Activated CD8-positive, alpha-beta T cell treated with anti-CD3 and anti-CD28 coated beads, Interleukin-2, amount 10 ng/mL, durations not matched to agents 7 days and 5 days (primary cell): Measurements from ENCODE around the gene PTPRK. TPM values are rescaled to one million over a fixed set of nuclear protein-coding genes. Genes with fewer than 3 reads are reported as not detected.

Experiments used
- ATAC-seq: fragments of 150-1000 bp; cut with Tn5 transposase; one replicate; pipeline ENCODE4 v1.10.0; 2021; ENCODE audit warnings: moderate library complexity
- CTCF ChIA-PET: fragments of 350-600 bp; sonication (Branson Sonifier 250); formaldehyde crosslinking; loops from one replicate; lab custom pipeline; 2021; ENCODE audit warnings: antibody characterized with exemption; lab: Charles Lee
- POLR2A ChIA-PET: fragments of 350-600 bp; sonication (Branson Sonifier 250); formaldehyde crosslinking; loops from one replicate; lab custom pipeline; 2021; ENCODE audit warnings: antibody characterized with exemption; lab: Charles Lee
- DNase-seq: peaks from one replicate; pipeline ENCODE4 v3.0.0-alpha.2; 2020
- H3K27ac Mint-ChIP-seq: one replicate; pipeline ENCODE4 v1.8.0; 2021; ENCODE audit warnings: mild to moderate bottlenecking, mixed read lengths
- H3K27me3 Mint-ChIP-seq: one replicate; pipeline ENCODE4 v1.8.0; 2021; ENCODE audit warnings: low read depth, mixed read lengths
- H3K36me3 Mint-ChIP-seq: one replicate; pipeline ENCODE4 v1.8.0; 2021; ENCODE audit warnings: low read depth, mixed read lengths
- H3K4me1 Mint-ChIP-seq: one replicate; pipeline ENCODE4 v1.8.0; 2021; ENCODE audit warnings: low read depth, mixed read lengths
- H3K4me3 Mint-ChIP-seq: one replicate; pipeline ENCODE4 v1.8.0; 2021; ENCODE audit warnings: mild to moderate bottlenecking, mixed read lengths
- H3K9me3 Mint-ChIP-seq: one replicate; pipeline ENCODE4 v1.8.0; 2022; ENCODE audit warnings: mixed read lengths; ENCODE audit not compliant: insufficient read depth
- total RNA-seq, 2 experiments: library from RNA; stranded (reverse); gene quantifications; one replicate each; pipeline ENCODE4 v1.2.3, GENCODE V29; 2021

Gene PTPRK
- total RNA-seq, 2 experiments from 2014 or later: 3.1 to 3.6 TPM

DNA sequence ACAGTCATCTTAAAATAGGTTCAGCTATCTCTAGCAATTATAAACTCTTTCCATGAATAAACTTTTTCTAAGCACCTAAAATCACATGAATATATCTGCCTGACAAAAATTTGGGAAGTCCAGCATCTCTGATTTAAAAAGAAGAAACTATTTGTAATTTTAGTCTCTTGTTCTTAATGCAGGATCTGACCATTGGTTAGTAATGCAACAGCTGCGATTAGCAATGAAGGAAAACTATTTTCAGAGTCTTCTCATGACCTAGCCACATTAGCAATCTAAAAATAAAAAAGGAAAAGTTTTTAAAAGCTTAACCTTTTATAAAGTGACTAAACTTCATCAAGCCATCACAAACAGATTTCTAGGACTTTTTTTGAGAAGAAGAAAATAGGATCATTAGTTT is 97.5 kb downstream of the PTPRK start:
- CTCF ChIA-PET: no interaction called here
- no peak overlapping the region for H3K4me3 Mint-ChIP-seq
- no peaks in the 10 kb centered on the region for H3K27me3 Mint-ChIP-seq
- H3K9me3 Mint-ChIP-seq: peaks cover 5% of the 10 kb centered on the region
- ATAC-seq (no peak), DNase-seq (no peak)
- H3K4me1 Mint-ChIP-seq: no peaks in the 10 kb centered on the region
- H3K36me3 Mint-ChIP-seq: no peaks in the 10 kb centered on the region
- POLR2A ChIA-PET: no interaction called here
- H3K27ac Mint-ChIP-seq: no peak overlapping the region

DNA sequence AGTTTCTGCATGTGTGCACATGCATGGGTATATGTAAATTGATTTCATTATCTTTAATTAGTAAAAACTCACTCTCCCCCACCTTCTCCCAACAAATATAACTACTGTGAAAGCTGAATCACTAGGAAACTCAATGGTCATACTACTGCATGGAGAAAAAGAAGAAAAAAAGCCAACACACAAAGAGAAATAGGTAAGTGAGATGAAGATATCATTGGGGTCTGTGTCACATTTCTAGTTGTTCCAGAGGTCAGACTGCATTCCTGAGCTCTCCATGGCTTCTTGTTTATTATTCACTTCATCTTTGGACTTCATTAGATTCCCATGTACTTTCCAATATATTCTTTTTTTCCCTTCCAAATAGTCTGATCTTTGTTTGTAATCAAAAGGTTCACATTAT is 98.2 kb downstream of the PTPRK start:
- CTCF ChIA-PET: no interaction called here
- Mint-ChIP-seq H3K4me1 (no peaks in the 10 kb centered on the region), H3K36me3 (no peaks in the 10 kb centered on the region), H3K27me3 (no peaks in the 10 kb centered on the region), H3K9me3 (peaks cover 5% of the 10 kb centered on the region), H3K4me3 (no peak overlapping the region), H3K27ac (no peak overlapping the region)
- POLR2A ChIA-PET: no interaction called here
- DNase-seq (no peak), ATAC-seq (no peak)

DNA sequence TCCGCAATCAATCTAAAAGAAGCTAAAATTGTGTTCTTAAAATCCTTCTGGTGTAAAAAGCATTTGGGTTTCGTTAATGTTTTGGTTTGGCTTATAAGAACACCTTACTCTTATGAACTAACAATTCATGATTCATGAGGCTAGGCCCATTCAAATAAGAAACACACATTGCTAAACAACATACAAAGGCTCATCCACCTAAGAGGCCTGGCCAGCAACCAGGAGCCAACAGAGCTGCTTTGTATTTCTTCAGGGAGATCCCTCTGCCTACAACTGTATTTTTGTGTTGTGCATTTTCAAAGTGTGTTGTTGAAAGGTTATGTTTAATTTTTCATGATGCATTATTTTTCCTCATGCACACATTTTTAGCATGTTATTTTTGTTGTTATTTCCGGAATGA is 98.6 kb downstream of the PTPRK start:
- ChIA-PET POLR2A (no interaction called here), CTCF (no interaction called here)
- no peak overlapping the region for H3K27ac Mint-ChIP-seq
- no peaks in the 10 kb centered on the region for H3K4me1 Mint-ChIP-seq
- no peak overlapping the region for H3K4me3 Mint-ChIP-seq
- no peak for ATAC-seq
- H3K27me3 Mint-ChIP-seq: no peaks in the 10 kb centered on the region
- DNase-seq: no peak
- H3K36me3 Mint-ChIP-seq: no peaks in the 10 kb centered on the region
- peaks cover 5% of the 10 kb centered on the region for H3K9me3 Mint-ChIP-seq

DNA sequence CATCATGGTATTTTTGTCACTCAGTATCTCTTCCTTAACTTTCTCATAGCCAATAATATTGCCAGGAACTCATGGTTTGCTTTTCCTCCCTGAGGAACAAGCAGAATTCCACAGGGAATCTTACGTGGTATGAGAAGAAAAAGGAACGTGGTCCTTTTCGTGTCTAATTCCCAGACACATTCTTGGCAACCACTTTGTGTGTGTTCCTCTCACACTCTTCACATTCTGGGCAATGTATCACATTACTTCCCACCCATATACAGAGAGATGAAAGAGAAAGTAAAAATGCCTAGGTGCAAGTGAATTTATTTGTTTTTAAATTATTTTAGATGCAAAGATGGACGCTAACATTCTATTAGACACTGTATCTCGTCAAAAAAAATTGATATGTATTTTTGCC is 102.7 kb downstream of the PTPRK start:
- no peak for DNase-seq
- H3K4me3 Mint-ChIP-seq: no peak overlapping the region
- H3K27me3 Mint-ChIP-seq: no peaks in the 10 kb centered on the region
- ATAC-seq: no peak
- CTCF ChIA-PET: no interaction called here
- no peaks in the 10 kb centered on the region for H3K36me3 Mint-ChIP-seq
- H3K4me1 Mint-ChIP-seq: no peaks in the 10 kb centered on the region
- H3K9me3 Mint-ChIP-seq: peaks cover 5% of the 10 kb centered on the region
- POLR2A ChIA-PET: no interaction called here
- no peak overlapping the region for H3K27ac Mint-ChIP-seq

DNA sequence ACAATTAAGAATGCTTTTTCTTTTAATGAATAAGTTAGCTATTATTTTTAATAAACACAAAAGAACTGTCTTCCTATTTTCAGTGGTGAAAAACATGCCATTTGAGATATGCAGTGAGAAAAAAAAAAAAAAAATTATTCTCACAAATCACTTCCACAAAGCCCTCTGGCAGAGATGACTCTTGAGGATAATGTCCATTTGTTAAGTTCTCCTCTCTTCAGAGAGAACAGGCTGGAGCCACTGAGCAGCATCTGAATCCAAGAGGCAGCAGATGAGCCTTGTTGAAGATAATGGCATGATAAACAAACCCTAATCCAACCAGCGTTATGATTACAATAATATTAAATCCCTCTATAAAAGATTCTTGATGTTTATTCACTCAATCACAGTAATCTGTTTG is 105.0 kb downstream of the PTPRK start:
- Mint-ChIP-seq H3K27me3 (no peaks in the 10 kb centered on the region), H3K9me3 (peaks cover 5% of the 10 kb centered on the region), H3K4me3 (no peak overlapping the region), H3K27ac (no peak overlapping the region), H3K4me1 (no peaks in the 10 kb centered on the region), H3K36me3 (no peaks in the 10 kb centered on the region)
- CTCF ChIA-PET: no interaction called here
- no peak for DNase-seq
- ATAC-seq: no peak
- POLR2A ChIA-PET: no interaction called here

DNA sequence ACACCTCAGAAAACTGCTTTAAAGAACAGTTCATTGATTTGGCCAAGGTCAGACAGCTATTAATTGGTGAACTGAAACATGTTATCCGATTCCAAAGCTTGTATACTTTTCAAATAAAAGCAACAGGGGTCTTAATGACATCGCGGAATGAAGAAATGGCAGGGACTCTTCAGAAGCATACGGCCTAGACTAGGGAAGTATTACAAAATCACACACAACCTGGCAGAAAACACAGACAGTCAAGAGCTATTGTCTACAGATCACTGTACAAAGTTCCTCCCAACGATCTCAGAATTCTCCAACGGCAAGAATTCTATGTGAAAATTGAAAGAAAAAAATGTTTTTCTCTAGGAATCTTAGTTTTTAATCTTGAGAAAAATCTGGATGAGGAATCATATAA is 105.5 kb downstream of the PTPRK start:
- ATAC-seq (no peak), DNase-seq (no peak)
- no peaks in the 10 kb centered on the region for H3K4me1 Mint-ChIP-seq
- no peaks in the 10 kb centered on the region for H3K36me3 Mint-ChIP-seq
- H3K27me3 Mint-ChIP-seq: no peaks in the 10 kb centered on the region
- H3K4me3 Mint-ChIP-seq: no peak overlapping the region
- ChIA-PET POLR2A (no interaction called here), CTCF (no interaction called here)
- H3K27ac Mint-ChIP-seq: no peak overlapping the region
- H3K9me3 Mint-ChIP-seq: peaks cover 5% of the 10 kb centered on the region

DNA sequence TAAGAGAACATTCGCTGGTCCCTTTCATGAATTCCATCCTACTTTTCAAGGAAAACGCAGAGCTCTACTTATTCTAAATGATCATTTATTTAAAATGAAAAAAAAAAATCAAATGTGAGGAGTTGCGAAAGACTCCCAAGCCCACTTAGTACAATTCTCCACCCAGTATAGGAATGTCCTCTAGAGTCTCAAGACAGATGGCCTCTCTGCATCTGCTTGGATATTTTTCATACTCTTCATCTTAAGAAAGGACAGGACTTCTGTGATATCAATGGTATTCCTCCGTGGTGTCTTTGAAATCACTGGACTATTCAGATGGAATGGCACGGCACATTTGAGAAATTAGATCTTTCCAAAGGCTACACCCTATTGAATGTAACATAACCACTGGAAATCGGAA is 107.1 kb downstream of the PTPRK start:
- ChIA-PET POLR2A (no interaction called here), CTCF (no interaction called here)
- Mint-ChIP-seq H3K4me3 (no peak overlapping the region), H3K9me3 (no peaks in the 10 kb centered on the region), H3K27me3 (no peaks in the 10 kb centered on the region), H3K36me3 (no peaks in the 10 kb centered on the region), H3K4me1 (no peaks in the 10 kb centered on the region), H3K27ac (no peak overlapping the region)
- no peak for ATAC-seq
- DNase-seq: no peak

DNA sequence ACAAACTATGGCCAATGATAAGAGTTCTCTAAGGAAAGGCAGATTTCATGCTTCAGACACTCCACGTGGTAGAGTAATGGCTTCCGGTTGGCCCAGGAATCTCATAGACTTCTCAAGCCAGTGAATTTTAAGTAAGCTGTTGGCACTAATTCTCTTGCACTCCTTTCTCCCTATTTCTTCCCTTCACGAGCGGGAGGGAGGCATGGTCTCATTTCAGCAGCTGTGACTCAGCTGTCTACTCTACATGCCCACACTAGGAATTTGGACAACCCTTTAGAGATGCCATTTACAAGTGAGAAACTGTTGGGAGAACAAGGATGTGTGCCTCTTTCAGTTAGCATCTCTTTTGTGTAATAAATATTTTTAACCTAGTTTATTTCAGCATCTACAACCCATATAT is 107.7 kb downstream of the PTPRK start:
- ATAC-seq (no peak), DNase-seq (no peak)
- Mint-ChIP-seq H3K9me3 (no peaks in the 10 kb centered on the region), H3K36me3 (no peaks in the 10 kb centered on the region), H3K4me1 (no peaks in the 10 kb centered on the region), H3K4me3 (no peak overlapping the region), H3K27me3 (no peaks in the 10 kb centered on the region), H3K27ac (no peak overlapping the region)
- CTCF ChIA-PET: interaction anchor here (0.9 kb wide), 1 partner anchor 11 kb away, joined by 3 read pairs; no protein-coding TSS in a partner anchor
- POLR2A ChIA-PET: no interaction called here

DNA sequence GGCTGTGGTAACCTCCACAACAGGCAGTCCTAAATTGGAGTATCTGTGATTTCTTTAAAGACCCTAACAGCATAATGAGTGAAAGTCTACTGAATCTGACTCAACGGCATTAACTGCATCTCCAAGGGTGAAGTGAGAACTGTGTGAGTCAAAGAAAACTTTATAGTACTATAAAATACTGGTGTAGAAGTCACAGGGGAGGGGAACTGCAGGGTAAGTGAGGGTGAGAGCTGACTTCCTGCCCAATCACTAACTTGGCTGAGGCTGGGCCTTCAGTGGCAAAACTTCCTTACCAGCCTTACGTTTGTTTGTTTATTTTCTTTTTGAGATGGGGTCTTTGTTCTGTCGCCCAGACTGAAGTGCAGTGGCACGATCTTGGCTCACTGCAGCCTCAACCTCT is 109.8 kb downstream of the PTPRK start:
- ATAC-seq (no peak), DNase-seq (no peak)
- CTCF ChIA-PET: no interaction called here
- H3K4me3 Mint-ChIP-seq: no peak overlapping the region
- no peaks in the 10 kb centered on the region for H3K4me1 Mint-ChIP-seq
- POLR2A ChIA-PET: no interaction called here
- no peaks in the 10 kb centered on the region for H3K36me3 Mint-ChIP-seq
- H3K27me3 Mint-ChIP-seq: no peaks in the 10 kb centered on the region
- H3K27ac Mint-ChIP-seq: no peak overlapping the region
- no peaks in the 10 kb centered on the region for H3K9me3 Mint-ChIP-seq

DNA sequence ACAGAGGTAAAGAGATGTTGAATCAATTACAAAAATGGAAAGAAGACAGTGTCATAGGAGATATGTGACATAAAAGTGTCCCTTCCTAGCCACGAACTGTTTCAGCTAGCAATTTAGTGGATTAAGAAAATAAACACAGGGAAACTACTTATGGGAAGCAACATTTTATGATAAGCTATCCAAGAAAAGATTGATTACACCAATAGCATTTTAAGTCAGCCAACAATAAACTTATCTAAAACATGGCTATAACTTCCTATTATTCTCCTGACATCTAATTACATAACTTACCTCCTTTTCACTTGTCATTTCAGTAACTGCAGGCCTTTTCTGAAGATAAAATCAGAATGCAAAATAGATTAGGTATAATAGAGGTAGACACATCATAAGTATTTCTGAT is 111.4 kb downstream of the PTPRK start:
- no peaks in the 10 kb centered on the region for H3K36me3 Mint-ChIP-seq
- no peak overlapping the region for H3K27ac Mint-ChIP-seq
- H3K4me1 Mint-ChIP-seq: no peaks in the 10 kb centered on the region
- ChIA-PET POLR2A (no interaction called here), CTCF (no interaction called here)
- H3K9me3 Mint-ChIP-seq: no peaks in the 10 kb centered on the region
- H3K4me3 Mint-ChIP-seq: no peak overlapping the region
- ATAC-seq: no peak
- no peaks in the 10 kb centered on the region for H3K27me3 Mint-ChIP-seq
- DNase-seq: no peak

DNA sequence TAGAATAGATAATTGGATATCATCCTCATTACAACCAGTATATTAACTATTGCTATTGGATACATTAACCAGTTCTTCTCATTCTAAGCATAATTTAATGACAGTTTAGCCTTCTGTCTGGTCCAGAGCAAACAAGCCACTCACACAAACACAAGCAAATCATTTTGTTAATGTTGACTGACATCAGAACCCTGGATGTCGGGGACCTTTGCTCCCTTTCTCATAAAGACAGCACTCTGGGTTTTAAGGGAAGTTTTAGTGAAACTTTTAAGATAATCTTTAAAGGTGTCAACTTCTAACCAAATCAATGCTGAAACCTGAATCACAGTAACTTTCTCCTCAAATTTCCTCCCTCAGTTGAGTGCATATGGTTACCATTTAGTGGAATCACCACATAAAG is 113.9 kb downstream of the PTPRK start:
- ATAC-seq (no peak), DNase-seq (no peak)
- ChIA-PET CTCF (no interaction called here), POLR2A (no interaction called here)
- Mint-ChIP-seq H3K27me3 (no peaks in the 10 kb centered on the region), H3K27ac (no peak overlapping the region), H3K9me3 (no peaks in the 10 kb centered on the region), H3K4me1 (no peaks in the 10 kb centered on the region), H3K36me3 (no peaks in the 10 kb centered on the region), H3K4me3 (no peak overlapping the region)

DNA sequence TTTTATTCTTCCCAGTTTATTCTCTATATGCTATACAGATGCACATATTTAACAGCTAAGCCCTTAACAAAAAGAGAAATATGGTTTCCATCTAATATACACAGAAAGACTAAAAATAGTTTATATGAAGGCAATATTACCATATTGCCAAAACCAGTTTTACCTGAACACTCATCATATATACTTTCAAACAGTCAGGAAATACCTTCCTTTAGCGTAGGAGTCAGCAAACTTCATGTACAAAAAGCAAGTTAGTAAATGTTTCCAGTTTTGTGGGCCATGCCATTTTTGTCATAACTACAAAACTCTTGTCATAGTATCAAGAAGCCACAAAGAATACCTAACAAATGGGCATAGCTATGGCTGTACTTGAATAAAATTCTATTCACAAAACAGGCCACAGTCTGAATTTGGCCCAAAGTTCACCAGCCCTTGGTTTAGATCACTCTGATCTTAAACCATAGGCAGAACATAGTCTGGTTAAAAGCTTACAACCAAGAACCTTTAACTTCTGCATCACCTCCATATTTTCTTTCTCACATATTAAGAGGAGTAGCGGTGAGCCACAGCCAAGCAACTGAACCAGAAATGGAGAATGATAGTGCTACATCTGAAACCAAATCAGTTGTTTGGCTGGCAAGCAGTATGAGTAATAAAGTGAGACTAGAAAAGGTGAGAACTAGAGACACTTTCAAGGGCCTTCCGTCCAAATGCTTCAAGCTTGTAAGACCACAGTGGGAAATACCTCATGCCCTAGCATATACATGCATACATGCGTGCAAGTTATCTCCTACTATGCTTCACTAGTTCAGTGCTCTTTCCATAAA is 116.6 kb downstream of the PTPRK start:
- no peaks in the 10 kb centered on the region for H3K27me3 Mint-ChIP-seq
- no peaks in the 10 kb centered on the region for H3K4me1 Mint-ChIP-seq
- H3K4me3 Mint-ChIP-seq: no peak overlapping the region
- H3K36me3 Mint-ChIP-seq: no peaks in the 10 kb centered on the region
- H3K27ac Mint-ChIP-seq: no peak overlapping the region
- DNase-seq: no peak
- POLR2A ChIA-PET: interaction anchor here (0.6 kb wide), 1 partner anchor 1052 kb away, joined by 3 read pairs; no protein-coding TSS in a partner anchor
- H3K9me3 Mint-ChIP-seq: no peaks in the 10 kb centered on the region
- no peak for ATAC-seq
- CTCF ChIA-PET: interaction anchor here (0.8 to 1.5 kb wide), 3 partner anchors 20 to 113 kb away, joined by 3 to 4 read pairs (median 3); no protein-coding TSS in a partner anchor
